NCI-H146 treated with DMSO at 0.1 percent for 48 hours (cell line): ENCODE data around the gene BLOC1S6.

Experiments
- DNase-seq: peaks from one replicate; lab custom pipeline; 2025; ENCODE audit not compliant: unreplicated experiment; lab: John Stamatoyannopoulos, UW

The BLOC1S6 gene

DNA sequence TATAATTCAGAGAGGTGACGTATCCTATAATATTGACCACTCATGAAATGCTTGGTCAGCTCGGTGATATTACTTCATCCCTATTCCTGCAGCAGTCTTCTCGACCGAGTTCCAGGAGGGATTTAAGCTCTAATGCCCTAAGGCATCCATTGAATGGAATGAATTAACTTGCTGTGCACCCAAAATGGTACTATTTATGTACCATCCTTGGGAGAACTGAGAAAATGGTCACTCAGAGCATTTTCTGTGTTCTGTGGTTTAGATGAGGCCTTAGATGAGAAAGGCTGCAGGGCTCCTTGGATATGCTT is 638 bp downstream of the BLOC1S6 start:
- DNase-seq = no peak

DNA sequence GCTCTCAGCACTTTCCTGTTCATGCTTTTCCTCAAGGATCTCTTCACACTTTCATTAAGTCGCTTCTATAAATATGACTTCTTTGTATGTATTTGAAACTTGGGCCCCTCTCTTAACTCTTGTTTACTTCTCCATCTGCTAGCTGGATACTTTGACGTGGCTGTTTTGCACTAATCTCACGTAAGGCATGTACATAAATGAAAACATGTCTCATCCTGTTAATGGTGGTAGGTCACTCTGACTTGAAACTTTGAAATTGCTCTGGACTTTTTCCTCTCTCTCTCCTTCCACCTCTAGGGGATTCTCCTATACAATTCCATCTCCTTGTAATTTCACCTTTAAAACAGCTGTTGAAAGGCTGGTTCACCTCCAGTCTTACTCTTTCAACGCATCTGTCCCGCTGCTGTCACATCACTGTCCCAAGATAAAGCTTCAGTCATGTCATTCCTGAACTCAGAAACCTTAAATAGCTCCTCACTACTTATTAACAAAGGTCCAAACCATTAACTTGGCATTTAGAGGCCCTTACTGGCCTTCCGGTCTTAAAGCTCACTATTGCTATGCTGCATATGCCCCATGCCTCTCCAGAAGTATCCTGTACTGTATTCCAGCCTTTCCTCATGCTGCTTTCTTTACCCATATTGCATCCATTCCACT is 1.2 kb downstream of the BLOC1S6 start:
- DNase-seq = no peak

DNA sequence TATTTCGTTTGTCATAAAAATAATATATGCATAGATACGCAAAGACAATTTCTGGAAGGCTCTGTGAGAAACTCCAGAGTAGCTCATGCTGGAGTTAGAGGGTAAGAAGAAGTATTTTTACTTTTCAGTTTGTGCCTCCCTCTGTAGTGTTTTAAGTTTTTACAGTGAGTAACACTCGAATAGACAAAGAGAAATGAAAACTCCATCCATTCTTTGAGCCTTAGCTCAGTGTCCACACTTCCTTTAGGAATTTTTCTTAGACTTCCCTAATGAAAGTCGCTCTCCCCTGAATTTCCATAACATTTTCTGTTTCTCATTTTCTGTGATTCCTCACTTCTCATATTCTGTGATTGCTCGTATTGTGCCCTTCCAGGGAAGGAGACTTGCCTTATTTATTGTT is 2.1 kb downstream of the BLOC1S6 start:
- no peak for DNase-seq

DNA sequence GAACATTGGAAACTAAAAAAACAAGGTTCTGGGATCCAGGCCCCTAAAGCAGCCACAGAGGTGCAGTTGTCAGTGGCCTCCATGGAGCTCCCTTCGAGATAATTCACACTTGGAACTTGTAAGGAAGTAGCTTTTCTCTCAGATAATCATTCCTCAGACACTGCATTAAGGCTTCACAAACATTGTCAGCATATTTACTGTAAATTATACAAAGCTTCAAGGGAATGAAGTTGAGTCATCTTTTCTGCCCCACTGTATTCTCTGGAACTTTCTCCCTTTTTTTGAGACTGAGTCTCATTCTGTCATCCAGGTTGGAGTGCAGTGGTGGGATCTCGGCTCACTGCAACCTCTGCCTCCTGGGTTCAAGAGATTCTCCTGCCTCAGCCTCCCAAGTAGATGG is 7.1 kb downstream of the BLOC1S6 start:
- DNase-seq = no peak

DNA sequence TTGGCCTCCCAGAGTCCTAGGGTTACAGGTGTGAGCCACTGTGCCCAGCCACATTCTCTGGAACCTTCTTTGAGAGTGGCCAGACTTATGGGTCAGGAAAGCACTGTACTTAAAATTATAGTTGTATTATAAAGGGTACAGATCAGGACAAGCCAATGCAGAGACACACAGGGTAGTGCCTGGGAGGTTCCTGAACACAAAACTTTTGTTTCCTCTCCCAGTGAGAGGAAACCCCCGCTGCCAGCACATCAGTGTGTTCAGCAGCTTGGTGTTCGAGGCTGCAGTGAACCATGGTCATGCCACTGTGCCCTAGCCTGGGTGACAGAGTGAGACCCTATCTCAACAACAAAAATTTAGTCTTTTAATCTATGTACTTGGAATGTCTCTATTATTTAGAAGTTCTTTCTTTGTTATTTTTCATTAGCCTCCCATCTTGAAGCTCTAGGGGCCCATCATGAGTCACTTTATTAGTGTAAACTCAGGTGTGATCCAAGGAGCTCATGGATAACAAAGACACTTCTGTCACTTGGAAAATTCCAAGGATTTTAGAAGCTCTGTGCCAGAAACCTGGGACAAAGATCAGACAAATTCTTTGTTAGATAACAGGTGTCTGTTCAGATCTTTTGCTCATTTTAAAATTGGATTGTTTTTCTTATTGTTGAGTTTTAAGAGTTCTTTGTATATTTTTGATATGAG is 7.8 kb downstream of the BLOC1S6 start:
- no peak for DNase-seq

DNA sequence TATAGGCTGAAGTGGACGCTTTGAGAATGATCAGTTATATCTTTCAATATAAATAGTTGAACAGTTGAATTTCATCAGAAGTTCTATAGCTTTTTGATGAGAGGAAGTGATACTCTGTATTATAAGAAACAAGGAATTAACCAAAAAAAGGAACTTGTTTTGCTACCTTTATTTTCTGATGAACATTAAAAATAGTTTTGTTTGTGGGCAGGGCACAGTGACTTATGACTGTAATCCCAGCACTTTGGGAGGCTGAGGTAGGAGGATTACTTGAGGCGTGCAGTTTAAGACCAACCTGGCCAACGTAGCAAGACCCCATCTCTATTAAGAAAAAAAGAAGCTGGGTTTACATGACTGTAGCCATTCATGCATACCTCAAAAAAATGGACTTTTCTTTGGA is 16.7 kb downstream of the BLOC1S6 start:
- DNase-seq = no peak

DNA sequence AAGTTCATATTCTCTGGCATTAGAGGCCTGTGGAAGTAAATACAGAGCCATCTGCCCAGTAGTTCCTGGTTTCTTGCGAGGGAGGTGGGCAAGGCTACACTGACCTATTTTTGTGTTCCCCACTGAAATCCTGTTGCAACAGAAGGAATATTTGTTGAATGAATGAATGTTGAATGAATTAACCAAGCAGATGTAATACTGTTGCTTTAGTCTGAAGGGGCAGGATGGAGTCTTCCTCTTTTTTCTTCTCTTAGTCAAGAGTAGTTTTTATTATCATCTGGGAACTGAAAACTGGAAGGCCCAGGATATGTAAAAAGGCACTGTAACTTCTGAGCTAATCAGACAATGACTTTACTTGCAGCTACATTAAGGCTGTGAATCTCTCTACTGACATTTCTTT is 17.1 kb downstream of the BLOC1S6 start:
- no peak for DNase-seq

DNA sequence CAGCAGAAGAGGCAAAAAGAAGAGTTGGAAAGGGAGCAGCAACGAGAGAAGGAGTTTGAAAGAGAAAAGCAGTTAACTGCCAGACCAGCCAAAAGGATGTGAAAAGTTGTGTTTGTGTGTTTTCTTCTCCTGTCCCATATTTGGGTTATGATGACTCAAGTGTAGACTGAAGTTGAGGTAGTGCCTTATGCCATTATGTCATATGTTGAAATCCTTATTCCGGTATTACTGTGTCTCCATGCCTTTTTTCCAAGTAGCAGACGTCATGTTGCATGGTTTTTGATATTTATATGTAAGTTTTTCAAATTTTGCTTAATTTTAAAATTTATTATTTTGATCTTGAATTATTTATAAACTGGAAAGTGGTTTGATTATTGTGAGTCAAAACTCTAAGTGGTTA is 19.2 kb downstream of the BLOC1S6 start:
- DNase-seq = no peak

DNA sequence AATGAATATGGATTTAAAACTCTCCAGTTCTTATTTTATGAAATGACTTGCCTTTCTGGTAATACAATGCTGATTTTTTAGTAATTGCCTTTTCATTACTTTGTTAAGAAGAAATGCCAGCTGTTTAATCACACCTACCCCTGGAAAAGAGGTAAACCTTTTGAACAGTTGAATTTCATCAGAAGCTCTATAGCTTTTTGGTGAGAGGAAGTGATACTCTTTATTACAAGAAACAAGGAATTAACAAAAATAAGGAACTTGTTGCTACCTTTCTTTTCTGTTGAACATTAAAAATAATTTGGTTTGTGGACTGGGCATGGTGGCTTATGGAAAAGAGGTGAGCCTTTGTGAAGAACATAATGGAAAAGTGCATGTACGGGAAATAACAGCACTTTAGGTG is 19.7 kb downstream of the BLOC1S6 start:
- DNase-seq = no peak

DNA sequence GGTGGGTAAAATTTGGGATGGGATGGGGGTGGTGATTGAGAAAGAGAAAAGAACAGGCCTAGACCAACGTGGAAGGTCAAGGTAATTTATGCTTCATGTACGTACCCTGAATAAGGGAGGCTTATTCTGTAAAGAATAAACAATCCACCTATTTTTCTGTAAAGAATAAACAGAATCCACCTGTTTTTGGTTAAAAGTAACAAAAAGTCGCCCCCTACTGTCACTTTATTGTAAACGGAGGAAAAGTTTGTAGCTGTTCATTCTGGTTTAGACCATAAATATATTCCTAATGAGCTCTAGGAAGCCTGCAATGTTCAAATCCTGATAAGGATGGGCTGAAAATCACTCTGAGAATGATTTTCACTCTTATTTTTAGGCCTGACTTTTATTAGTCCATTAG is 24.1 kb downstream of the BLOC1S6 start:
- no peak for DNase-seq

DNA sequence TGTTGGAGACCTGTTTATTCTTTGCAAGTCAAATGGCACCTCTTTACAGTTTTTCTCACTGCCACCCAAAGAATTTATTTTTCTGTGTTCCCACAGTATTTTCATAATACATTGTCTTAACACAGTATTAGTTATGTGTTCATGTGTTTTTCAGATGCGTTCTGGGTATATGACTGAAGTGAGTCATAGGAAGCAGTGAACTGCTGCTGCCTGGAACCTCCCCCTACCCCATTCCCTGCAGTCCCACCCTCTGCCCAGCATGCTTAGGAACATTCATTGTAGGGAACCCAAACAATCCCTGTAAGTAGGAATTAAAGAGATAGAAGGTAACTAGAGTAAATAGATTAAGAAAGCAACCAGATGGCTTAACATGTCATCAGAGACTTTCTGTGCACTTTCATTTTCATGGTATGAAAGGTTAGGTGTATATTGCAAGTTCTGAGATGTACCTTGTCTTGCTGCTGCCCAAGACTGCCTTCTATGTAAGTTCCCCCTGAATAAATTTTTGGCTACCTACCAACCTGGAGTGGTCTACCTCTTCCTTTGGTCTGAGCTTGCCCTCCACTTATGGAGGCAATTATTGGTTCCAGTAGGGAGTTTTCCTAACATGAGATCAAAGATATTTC is 25.7 kb downstream of the BLOC1S6 start:
- DNase-seq = no peak

DNA sequence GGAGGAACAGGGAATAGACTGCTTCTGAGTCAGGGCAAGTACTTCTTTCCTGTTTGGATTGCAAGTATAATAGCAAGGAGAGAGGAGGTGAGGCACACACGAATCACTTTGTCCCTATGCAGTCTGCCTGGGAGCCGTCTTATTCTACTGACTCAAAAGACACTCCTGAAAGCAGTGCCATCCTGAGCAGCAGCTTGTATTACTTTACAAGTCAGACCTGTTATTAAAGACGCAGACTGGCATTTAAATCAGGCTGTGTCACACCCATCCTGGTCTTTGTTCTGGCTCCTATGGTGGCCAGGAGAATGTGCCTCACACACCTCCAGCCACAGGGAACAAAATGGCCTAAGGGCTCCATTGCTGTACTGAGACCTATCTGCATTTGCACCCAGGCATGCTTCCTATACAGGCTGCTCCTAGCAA is 29.7 kb downstream of the BLOC1S6 start:
- DNase-seq = no peak

DNA sequence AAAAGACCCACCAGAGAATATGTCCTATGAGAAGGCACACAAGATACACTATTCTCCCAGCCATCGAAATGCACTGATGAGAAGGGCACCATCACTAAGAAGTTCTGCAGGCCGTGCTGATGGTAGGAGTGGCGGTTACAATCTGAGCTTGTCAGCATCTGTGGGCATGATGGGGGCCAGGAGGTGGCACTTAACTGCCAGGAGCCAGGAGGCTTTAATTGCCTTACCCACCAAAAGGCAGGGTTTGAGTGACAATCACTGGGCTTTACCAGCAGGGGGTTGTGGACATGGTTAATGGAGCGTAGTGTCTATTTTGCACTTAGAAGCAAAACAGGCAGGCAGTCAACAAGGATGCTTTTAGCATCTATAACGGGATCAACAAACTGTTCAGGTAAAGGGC is 31.6 kb downstream of the BLOC1S6 start:
- peak; percentile 25 for DNase-seq

DNA sequence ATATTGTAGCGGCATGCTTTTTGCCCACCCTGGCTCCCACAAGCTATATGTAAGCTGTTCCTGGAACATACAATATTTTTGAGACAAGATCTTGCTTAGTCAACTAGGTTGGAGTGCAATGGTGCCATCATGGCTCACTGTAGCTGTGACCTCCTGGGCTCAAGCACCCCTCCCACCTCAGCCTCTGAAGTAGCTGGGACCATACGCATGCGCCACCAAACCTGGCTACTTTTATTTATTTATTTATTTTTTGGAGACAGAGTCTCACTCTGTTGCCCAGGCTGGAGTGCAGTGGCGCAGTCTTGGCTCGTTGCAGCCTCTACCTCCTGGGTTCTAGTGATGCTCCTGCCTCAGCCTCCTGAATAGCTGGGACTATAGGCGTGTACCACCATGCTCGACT is 41.0 kb downstream of the BLOC1S6 start:
- no peak for DNase-seq

DNA sequence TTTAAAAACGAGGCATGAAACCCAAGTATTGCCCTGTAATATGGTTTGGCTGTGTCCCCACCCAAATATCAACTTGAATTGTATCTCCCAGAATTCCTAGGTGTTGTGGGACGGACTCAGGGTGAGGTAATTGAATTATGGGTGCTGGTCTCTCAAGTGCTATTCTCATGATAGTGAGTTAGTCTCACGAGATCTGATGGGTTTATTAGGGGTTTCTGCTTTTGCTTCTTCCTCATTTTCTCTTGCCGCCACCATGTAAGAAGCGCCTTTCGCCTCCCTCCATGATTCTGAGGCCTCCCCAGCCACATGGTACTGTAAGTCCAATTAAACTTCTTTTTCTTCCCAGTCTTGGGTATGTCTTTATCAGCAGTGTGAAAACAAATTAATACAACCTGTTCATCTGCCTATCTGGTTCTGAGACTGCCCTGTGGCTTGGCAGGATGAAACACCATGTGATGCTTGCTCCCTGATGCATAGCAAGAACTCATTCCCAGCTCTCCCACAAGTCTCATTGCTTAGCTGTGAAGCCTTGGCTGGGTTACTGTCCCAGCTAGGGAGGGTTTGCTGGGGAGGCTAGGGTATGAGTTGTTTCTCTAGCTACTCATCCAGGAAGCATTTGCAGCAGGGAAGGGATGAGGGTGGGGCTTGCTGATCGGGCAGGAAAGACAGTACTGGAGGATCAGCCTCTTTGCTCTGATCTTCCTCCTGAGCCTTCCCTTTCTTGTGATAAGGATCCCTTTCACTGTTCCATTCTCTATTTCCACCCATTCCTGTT is 43.9 kb downstream of the BLOC1S6 start:
- DNase-seq = no peak

DNA sequence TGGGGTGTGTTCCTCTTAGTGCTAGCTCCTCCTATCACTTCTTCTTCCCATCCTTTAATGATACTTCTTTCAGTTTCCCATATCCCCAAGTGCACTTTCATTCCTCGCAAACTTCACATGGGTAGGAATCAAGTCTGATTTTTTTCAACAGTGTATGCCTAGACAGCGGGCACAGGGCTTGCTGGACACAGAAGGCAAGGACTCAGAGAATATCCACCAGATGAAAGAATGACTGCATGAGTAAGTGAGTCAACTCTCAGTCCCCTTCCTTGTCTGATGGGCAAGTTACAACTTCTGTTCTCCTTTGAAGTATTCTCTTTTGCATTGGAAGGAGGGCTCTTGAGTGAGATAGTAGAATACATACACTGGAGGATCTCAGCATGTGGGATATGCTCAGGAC is 44.6 kb downstream of the BLOC1S6 start:
- DNase-seq = no peak

DNA sequence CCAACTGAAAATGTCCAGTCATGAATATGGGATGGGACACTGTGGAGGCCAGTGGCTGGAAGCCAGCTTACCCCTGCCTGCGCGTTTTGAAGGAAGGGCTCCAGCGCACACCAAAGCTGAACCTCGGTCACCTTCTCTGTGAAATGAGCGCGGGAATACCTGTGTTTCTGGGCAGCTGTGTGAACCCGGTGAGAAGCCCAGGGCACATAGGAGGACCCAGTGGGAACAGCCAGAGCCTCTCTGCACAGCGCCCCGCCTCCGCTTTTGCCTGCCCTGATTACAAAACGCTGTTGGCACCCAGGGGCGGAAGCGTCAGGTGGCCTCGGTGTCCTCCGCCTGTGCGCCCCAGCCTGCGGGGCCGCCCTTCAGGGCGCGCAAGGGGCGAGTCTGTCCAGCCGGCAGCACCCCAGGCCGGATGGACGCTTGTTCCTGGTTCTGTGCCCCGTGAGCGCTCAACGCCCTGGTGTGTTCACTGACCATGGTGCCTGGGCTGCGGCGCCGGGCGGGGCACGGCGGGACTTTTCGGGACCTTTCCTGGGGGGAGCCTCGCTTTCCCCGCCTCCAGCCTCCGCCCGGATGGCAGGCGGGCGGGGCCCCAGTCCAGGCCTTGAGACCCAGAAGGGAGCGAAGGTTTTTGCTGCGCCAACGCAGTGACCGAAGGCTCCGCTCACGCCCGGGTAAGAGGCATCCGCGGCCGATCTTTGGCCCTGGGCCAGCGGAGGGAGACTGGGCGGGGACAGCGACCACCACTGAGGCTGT is 47.4 kb downstream of the BLOC1S6 start, which contains the start of gene SQOR:
Gene SQOR (plus strand): TSS at position 598 of the 759 bp plus-strand sequence. CDS start 23,895 bp downstream, outside the sequence.
- peak; percentile 31 for DNase-seq

DNA sequence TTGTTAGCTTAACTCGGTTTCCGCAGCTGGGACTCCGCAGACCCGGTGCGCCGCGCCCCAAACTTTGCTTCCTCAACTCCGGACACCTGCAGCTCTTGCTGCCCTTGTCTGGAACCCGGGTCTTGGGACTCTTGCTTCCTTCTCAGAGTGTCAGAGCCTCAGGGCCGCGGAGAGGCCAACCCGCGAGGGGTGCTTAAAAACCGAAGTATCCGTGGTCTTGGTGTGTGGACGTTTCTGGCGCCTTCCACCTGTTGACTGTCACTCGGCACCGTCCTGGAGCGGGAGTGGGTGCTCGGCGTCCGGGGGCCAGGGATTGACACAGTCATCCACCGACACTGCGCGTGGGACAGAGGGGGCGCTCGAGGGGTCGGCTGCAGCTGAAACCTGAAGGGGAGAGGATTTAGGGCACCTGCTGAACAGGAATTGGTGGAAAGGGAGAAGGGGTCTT is 48.0 kb downstream of the BLOC1S6 start:
- DNase-seq = no peak

DNA sequence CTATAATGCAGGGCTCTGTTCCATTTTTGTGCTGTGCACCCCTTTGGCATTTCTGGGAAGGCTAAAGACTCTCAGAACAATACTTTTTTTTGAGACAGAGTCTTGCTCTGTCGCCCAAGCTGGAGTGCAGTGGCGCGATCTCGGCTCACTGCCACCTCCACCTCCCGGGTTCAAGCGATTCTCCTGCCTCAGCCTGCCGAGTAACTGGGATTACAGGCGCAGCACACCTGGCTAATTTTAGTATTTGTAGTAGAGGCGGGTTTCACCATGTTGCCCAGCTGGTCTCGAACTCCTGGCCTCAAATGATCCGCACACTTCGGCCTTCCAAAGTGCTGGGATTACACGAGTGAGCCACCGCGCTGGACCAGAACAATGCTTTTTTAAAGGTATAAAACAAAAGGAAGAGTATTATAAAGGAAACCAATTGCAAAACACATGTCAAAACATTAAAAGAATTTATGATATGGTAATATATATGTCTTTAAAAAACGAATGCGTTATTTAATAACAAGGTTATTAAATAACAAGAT is 48.6 kb downstream of the BLOC1S6 start:
- no peak for DNase-seq

DNA sequence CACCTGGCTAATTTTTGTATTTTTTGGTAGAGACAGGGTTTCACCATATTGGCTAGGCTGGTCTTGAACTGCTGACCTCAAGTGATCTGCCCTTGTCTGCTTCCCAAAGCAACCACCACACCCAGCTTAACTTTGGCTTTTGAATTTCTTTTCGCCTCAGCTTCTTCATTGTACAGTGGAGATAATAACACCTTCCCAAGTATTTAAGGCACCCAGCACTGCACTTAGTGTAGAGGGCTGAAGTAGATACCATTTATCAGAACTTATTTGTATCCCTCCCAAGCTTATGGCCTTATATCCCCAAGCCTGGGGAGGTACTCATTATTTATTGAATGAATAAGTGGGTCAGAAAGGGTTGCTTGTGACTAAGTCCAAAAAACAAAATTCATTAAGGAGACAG is 50.0 kb downstream of the BLOC1S6 start:
- DNase-seq = no peak

DNA sequence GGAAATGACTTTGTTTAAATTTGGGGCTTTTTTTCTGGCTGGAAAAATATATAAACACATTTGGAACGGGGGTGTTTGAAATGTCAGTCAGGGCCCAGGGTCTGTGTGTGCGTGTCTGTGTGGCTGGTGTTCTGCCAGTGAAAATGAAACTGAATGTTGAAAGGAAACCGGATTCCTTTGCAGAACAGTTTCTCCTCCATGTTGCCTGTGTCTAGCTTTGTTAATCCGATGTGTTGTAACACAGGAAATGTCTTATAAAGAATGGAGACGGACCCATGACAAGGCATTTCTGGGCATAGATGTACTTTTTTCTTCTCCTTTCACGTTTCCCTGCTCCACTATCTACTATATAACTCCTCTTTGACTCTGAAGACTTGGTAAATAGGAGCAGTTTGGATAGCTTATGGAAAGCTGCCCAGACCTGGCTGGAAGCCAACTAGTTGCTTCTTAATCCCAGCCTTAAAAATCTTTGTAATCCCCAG is 50.4 kb downstream of the BLOC1S6 start:
- DNase-seq = no peak
